ENCODE results near the gene ZBTB42. TPM values are rescaled to one million over a fixed set of nuclear protein-coding genes. Genes with fewer than 3 reads are reported as not detected.

Gene ZBTB42
- total and polyA plus RNA-seq, 2 of the 13 experiments (the other 11 are each of a cell fraction or from before 2014, with no cell fraction given): 2.8 to 4.2 TPM

DNA sequence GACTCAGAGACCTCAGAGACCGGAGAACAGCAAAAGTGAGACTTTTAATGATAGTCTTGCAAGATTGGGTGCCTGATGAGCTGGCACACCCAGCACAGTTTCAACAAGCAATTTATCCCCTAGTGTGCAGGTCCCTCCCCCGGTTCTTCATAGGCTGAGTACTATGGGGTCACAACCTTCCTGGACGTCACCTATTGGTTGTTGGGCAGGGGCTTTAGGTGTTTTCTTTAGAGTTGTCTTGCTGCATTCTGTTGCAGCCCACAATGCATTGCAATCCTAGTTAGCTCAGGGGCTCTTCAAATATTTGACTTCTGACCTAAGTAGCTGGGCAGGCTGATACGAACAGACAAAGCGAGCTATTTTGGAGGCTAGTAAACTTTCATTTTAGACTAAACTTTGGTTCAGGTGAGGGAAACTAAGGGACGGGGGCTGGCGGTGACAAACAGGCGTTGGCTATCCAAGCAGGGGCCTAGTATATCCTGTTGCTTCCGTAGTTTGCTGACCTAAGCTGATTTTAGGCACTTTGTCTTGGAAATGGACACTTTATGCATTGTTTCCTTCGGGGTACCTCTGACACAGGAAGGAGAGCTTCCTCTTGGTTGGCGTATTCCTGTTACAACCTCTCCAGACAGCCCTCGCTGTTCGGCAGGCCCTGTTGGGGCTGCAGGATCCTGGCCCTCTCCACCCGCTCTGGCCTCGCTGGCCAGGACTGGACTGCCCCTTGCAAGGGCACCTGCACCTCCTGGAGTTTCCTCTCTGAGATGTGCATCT, 33.9 kb upstream of the ZBTB42 start (continued):
- TF ChIP-seq, protein P1, sequence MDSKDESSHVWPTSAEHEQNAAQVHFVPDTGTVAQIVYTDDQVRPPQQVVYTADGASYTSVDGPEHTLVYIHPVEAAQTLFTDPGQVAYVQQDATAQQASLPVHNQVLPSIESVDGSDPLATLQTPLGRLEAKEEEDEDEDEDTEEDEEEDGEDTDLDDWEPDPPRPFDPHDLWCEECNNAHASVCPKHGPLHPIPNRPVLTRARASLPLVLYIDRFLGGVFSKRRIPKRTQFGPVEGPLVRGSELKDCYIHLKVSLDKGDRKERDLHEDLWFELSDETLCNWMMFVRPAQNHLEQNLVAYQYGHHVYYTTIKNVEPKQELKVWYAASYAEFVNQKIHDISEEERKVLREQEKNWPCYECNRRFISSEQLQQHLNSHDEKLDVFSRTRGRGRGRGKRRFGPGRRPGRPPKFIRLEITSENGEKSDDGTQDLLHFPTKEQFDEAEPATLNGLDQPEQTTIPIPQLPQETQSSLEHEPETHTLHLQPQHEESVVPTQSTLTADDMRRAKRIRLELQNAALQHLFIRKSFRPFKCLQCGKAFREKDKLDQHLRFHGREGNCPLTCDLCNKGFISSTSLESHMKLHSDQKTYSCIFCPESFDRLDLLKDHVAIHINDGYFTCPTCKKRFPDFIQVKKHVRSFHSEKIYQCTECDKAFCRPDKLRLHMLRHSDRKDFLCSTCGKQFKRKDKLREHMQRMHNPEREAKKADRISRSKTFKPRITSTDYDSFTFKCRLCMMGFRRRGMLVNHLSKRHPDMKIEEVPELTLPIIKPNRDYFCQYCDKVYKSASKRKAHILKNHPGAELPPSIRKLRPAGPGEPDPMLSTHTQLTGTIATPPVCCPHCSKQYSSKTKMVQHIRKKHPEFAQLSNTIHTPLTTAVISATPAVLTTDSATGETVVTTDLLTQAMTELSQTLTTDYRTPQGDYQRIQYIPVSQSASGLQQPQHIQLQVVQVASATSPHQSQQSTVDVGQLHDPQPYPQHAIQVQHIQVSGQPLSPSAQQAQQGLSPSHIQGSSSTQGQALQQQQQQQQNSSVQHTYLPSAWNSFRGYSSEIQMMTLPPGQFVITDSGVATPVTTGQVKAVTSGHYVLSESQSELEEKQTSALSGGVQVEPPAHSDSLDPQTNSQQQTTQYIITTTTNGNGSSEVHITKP (CRISPR knock-in tag; IDR thresholded peaks at IDR 0.05; ENCODE audit: low read depth): 0 out of 2 replicates have a peak, but pooled peaks have one; percentile 32
- TF ChIP-seq BRCA1 (CRISPR knock-in tag; IDR thresholded peaks at IDR 0.05): no peak
- TF ChIP-seq NFE2 (CRISPR knock-in tag; IDR thresholded peaks at IDR 0.05): no peak
- TF ChIP-seq ZNF788 (CRISPR knock-in tag; IDR thresholded peaks at IDR 0.05; ENCODE audit: borderline replicate concordance): peak; percentile 58; the same call in 1 of the 2 replicates
- TF ChIP-seq, protein P2, sequence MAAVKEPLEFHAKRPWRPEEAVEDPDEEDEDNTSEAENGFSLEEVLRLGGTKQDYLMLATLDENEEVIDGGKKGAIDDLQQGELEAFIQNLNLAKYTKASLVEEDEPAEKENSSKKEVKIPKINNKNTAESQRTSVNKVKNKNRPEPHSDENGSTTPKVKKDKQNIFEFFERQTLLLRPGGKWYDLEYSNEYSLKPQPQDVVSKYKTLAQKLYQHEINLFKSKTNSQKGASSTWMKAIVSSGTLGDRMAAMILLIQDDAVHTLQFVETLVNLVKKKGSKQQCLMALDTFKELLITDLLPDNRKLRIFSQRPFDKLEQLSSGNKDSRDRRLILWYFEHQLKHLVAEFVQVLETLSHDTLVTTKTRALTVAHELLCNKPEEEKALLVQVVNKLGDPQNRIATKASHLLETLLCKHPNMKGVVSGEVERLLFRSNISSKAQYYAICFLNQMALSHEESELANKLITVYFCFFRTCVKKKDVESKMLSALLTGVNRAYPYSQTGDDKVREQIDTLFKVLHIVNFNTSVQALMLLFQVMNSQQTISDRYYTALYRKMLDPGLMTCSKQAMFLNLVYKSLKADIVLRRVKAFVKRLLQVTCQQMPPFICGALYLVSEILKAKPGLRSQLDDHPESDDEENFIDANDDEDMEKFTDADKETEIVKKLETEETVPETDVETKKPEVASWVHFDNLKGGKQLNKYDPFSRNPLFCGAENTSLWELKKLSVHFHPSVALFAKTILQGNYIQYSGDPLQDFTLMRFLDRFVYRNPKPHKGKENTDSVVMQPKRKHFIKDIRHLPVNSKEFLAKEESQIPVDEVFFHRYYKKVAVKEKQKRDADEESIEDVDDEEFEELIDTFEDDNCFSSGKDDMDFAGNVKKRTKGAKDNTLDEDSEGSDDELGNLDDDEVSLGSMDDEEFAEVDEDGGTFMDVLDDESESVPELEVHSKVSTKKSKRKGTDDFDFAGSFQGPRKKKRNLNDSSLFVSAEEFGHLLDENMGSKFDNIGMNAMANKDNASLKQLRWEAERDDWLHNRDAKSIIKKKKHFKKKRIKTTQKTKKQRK (IDR thresholded peaks at IDR 0.05; ENCODE audit: low read length): no peak
- no peak for TF ChIP-seq EZH2 (conservative IDR thresholded peaks at IDR 0.05; ENCODE audit: low read depth, low read length)
- peak; percentile 98 for TF ChIP-seq NR2C2 (CRISPR knock-in tag; IDR thresholded peaks at IDR 0.05; ENCODE audit: borderline replicate concordance)
- TF ChIP-seq ZNF382 (CRISPR knock-in tag; IDR thresholded peaks at IDR 0.05; ENCODE audit: borderline replicate concordance): no peak
- no peak for TF ChIP-seq NCOA5 (CRISPR knock-in tag; IDR thresholded peaks at IDR 0.05)
- TF ChIP-seq EHMT2 (IDR thresholded peaks at IDR 0.05; ENCODE audit: borderline replicate concordance, low read depth, low read length): no peak
- TF ChIP-seq ZFX (CRISPR knock-in tag; IDR thresholded peaks at IDR 0.05; ENCODE audit: low read depth): peak; percentile 71
- no peak for TF ChIP-seq ZNF251 (CRISPR knock-in tag; IDR thresholded peaks at IDR 0.05)
- TF ChIP-seq ZNF83 (CRISPR knock-in tag; IDR thresholded peaks at IDR 0.05; ENCODE audit: borderline replicate concordance): no peak
- no peak for TF ChIP-seq JUND (CRISPR knock-in tag; IDR thresholded peaks at IDR 0.05)
- no peak for TF ChIP-seq CC2D1A (CRISPR knock-in tag; IDR thresholded peaks at IDR 0.05)
- TF ChIP-seq ZNF567 (CRISPR knock-in tag; IDR thresholded peaks at IDR 0.05; ENCODE audit: borderline replicate concordance): no peak
- TF ChIP-seq TBX2 (CRISPR knock-in tag; IDR thresholded peaks at IDR 0.05; ENCODE audit: borderline replicate concordance): peak; percentile 55; the same call in 1 of the 2 replicates
- TF ChIP-seq ARNTL (CRISPR knock-in tag; IDR thresholded peaks at IDR 0.05): no peak
- TF ChIP-seq, protein P3, sequence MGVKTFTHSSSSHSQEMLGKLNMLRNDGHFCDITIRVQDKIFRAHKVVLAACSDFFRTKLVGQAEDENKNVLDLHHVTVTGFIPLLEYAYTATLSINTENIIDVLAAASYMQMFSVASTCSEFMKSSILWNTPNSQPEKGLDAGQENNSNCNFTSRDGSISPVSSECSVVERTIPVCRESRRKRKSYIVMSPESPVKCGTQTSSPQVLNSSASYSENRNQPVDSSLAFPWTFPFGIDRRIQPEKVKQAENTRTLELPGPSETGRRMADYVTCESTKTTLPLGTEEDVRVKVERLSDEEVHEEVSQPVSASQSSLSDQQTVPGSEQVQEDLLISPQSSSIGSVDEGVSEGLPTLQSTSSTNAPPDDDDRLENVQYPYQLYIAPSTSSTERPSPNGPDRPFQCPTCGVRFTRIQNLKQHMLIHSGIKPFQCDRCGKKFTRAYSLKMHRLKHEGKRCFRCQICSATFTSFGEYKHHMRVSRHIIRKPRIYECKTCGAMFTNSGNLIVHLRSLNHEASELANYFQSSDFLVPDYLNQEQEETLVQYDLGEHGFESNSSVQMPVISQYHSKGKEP (CRISPR knock-in tag; IDR thresholded peaks at IDR 0.05): no peak
- TF ChIP-seq ZSCAN9 (CRISPR knock-in tag; IDR thresholded peaks at IDR 0.05; ENCODE audit: borderline replicate concordance): peak; percentile 70; the same call in 1 of the 2 replicates

All from HepG2 (cell line).